CD4-positive, alpha-beta T cell treated with Interleukin-4 for 4 hours (primary cell): ENCODE results near the gene SPATC1L.
"Not testable (repeated sequence)": the region's sequence is repeated elsewhere in the genome, so short reads cannot be mapped to it uniquely, and the experiment has no call there.

ENCODE experiments used
- DNase-seq: peaks from one replicate; pipeline ENCODE4 v3.0.0-alpha.2; 2020

Gene SPATC1L

GRCh38 chr21:46147429-46147828, 36.8 kb downstream of the SPATC1L start:
- peak; percentile 55 for DNase-seq

GRCh38 chr21:46146856-46147255, 37.4 kb downstream of the SPATC1L start:
- DNase-seq, result no peak

DNA sequence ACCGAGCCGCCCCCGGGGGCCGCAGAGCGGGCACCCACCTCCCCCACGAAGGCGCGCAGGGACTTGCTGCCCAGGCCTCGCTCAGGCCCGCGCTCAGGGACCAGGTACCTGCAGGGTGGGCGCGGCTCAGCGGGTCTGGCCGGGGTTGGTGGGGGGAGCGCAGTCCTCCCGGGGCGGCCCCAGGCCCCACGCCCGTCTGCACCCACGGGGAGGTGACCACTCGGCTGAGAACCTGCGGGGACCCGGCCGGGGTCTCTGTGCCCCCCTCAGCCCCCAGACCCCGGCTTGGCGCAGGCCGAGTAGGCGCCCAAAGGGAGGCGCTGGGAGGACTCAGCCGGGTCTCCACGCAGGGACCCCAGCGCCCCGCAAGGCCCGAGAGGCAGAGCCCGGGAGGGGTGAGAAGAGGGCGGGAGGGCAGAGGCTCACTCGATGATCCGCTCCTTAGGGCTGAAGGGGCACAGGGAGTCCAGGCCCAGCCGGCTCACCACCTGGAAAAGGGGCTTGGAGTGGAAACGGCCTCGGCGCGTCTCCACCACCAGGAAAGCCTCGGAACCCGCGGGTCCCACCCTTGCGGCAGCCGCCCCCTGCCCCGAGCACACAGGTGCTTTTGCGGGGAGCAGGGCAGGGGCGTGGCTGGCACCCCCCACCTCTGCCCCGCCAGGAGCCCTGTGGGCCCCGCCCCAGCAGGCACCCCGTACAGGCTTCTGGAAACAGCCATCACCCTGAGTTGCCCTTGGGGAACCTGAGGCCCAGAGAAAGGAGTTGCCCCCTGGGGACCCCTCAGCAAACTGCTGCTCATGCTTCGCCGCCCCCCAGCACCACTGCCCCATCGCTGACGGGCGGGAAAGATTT, 38.2 kb downstream of the SPATC1L start:
- DNase-seq, result no peak

- DNase-seq, result no peak
Observed at GRCh38 chr21:46145159-46145839, 39.0 kb downstream of the SPATC1L start.

GRCh38 chr21:46144464-46145070, 39.7 kb downstream of the SPATC1L start:
- no peak for DNase-seq

- no peak for DNase-seq
Observed at GRCh38 chr21:46142582-46143473, 41.4 kb downstream of the SPATC1L start.

GRCh38 chr21:46141767-46142581, 42.3 kb downstream of the SPATC1L start:
- DNase-seq, result no peak

DNA sequence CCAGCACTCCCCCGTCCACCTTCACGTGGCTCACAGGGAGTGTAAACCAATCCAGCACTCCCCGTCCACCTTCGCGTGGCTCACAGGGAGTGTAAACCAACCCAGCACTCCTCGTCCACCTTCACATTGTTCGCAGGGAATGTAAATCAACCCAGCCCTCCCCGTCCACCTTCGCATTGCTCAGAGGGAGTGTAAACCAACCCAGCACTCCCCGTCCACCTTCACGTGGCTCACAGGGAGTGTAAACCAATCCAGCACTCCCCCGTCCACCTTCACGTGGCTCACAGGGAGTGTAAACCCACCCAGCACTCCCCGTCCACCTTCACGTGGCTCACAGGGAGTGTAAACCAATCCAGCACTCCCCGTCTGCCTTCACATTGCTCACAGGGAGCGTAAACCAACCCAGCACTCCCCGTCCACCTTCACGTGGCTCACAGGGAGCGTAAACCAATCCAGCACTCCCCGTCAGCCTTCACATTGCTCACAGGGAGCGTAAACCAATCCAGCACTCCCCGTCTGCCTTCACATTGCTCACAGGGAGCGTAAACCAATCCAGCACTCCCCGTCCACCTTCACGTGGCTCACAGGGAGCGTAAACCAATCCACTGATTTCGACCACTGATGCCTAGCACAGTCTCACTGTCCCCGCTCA, 43.8 kb downstream of the SPATC1L start:
- DNase-seq, result not testable (repeated sequence)

DNA sequence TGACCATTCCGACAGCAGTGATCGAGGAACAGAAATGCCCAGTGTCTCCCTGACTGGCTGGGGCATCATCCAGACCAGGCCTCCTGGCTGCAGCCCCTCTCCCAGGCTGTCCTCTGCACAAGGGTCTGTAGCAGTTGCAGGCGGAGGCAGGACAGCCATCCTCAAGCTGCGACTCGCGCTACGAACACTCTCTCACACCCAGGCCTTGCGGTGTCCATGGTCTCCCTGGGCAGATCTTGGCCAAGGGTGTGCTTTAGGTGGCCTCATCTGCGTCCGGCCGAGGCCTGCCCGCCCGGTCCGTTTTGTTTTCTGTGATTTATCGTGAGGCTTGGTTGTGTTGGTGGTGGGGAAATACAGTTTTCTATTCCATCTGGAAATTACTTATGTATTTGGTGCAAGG, 44.6 kb downstream of the SPATC1L start:
- no peak for DNase-seq

GRCh38 chr21:46138383-46138970, 45.8 kb downstream of the SPATC1L start:
- DNase-seq, result no peak

- DNase-seq, result no peak
Observed at GRCh38 chr21:46137908-46138307, 46.4 kb downstream of the SPATC1L start.

DNA sequence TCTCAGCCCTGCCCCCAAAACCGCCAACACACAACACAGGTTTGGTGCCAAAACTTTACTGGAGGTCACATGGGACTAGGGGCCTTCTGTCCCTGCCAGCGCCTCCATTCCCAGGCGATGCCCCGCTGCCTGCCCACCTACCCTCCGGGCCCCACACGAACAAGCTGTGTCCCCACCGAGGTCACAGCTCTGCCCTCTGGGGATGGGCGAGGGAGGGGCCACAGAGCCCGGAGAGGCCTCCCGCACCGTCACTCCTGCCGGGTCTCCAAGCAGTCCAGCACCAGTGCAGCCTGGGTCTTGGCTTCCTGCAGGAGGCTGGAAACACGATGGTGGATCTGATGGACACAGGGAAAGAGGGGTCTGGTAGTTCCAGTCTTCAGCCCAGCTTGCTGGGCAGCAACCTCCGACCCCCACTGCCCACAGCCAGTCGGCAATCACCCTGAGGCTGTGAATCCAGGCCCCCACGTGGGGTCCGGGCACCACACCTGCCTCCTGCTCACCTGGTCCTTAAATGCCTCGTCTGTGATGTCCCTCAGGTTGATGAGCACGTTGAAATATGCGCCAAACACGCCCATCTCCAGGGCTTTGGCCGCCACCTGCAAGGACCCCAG, 47.4 kb downstream of the SPATC1L start:
- no peak for DNase-seq

GRCh38 chr21:46135782-46136395, 48.4 kb downstream of the SPATC1L start:
- no peak for DNase-seq

DNA sequence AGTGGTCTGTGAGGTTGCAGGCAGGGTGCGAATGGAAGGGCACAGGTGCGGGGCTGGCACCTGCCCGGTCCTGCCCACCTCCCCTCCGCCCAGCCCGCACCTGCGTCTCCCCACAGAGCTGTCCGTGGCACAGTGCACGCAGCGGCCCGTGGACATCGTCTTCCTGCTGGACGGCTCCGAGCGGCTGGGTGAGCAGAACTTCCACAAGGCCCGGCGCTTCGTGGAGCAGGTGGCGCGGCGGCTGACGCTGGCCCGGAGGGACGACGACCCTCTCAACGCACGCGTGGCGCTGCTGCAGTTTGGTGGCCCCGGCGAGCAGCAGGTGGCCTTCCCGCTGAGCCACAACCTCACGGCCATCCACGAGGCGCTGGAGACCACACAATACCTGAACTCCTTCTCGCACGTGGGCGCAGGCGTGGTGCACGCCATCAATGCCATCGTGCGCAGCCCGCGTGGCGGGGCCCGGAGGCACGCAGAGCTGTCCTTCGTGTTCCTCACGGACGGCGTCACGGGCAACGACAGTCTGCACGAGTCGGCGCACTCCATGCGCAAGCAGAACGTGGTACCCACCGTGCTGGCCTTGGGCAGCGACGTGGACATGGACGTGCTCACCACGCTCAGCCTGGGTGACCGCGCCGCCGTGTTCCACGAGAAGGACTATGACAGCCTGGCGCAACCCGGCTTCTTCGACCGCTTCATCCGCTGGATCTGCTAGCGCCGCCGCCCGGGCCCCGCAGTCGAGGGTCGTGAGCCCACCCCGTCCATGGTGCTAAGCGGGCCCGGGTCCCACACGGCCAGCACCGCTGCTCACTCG, 52.2 kb downstream of the SPATC1L start:
- DNase-seq, result no peak

DNA sequence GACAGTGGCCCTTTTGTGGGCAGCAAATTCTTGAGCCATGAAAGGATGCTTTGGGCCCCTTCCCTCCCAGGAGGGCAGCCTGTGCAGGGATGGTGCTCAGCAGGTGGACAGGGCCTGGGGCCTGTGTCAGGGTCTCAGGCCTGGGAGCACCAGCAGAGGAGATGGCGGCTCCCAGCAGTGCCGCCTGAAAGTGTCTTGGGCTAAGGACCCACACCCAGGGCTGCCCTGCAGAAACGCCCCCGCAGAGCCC, 52.7 kb downstream of the SPATC1L start:
- DNase-seq, result no peak

- DNase-seq, result no peak
Observed at GRCh38 chr21:46130831-46131587, 53.2 kb downstream of the SPATC1L start.

- DNase-seq, result no peak
Observed at GRCh38 chr21:46129846-46130651, 54.2 kb downstream of the SPATC1L start.
